Hindlimb muscle (tissue), 1 donor: ENCODE results near the gene MRGPRG. TPM values are rescaled to one million over a fixed set of nuclear protein-coding genes. Genes with fewer than 3 reads are reported as not detected.
"Not testable (repeated sequence)": the region's sequence is repeated elsewhere in the genome, so short reads cannot be mapped to it uniquely, and the experiment has no call there.

ENCODE experiments used
- DNase-seq: peaks from one replicate; pipeline ENCODE4 v3.0.0-alpha.2; 2013
- polyA plus RNA-seq: library from polyadenylated mRNA; unstranded; fragments of 120-200 nt; gene quantifications from one replicate; pipeline ENCODE4 v1.2.1, GENCODE V29; 2013; ENCODE audit not compliant: insufficient read length

The MRGPRG gene
- polyA plus RNA-seq, 1 donor: not detected

GRCh38 chr11:3173795-3174194 is 44.8 kb downstream of the MRGPRG start:
- DNase-seq: no peak

GRCh38 chr11:3171931-3172560 is 46.6 kb downstream of the MRGPRG start:
- no peak for DNase-seq

- DNase-seq: no peak
Measured at GRCh38 chr11:3170756-3171650, 47.6 kb downstream of the MRGPRG start.

DNA sequence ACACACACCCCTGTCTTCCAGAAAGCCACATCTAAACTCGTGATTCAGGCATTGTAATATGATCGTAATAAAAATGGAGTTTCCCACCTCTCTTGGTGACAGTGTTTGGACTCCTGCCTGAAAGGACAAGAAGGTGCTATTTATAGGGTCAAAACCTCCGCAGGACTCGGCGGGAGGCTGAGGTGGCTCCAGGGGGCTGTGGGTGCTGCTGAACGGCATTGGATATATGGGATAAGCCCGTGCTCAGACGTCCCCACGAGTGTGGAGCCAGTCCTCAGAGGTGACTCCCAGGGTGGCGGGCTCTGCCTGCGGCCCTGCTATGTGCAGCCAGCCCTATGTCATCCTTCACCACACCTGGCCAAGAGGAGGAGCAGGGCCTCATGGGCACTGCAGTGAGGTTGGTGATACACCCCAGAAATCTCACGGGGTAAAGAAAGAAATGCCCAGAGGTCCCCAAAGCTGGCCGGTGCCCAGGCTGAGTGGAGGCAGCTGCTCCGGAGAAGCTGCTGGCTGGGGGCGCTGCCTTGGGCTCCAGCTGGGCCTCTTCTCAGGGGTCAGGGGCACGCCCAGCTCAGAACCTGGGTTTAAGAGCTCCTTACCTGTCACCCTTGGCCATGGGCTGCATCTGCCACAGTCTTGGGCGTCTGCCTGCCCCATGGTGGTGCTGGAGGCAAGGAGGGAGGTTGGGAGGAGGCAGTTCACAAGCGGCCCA is 48.4 kb downstream of the MRGPRG start:
- DNase-seq: no peak

- peak; percentile 58 for DNase-seq
Measured at GRCh38 chr11:3169255-3170043, 49.2 kb downstream of the MRGPRG start.

- not testable (repeated sequence) for DNase-seq
Measured at GRCh38 chr11:3168742-3169254, 49.8 kb downstream of the MRGPRG start.

Other genes with a start within 250 kb of the MRGPRG start
- gene NAP1L4, start 226.5 kb downstream of the MRGPRG start, polyA plus RNA-seq: 113 TPM
- gene CARS1, start 161.4 kb downstream of the MRGPRG start, polyA plus RNA-seq: 21.3 TPM
- 13.2 TPM for gene OSBPL5, start 53.5 kb downstream of the MRGPRG start, polyA plus RNA-seq
- not detected for gene MRGPRE, start 13.6 kb upstream of the MRGPRG start, polyA plus RNA-seq
- 19.2 TPM for gene ZNF195, start 160.3 kb upstream of the MRGPRG start, polyA plus RNA-seq